ENCODE data around the gene NRP2. TPM values are rescaled to one million over a fixed set of nuclear protein-coding genes. Genes with fewer than 3 reads are reported as not detected.

The NRP2 gene, protein sequence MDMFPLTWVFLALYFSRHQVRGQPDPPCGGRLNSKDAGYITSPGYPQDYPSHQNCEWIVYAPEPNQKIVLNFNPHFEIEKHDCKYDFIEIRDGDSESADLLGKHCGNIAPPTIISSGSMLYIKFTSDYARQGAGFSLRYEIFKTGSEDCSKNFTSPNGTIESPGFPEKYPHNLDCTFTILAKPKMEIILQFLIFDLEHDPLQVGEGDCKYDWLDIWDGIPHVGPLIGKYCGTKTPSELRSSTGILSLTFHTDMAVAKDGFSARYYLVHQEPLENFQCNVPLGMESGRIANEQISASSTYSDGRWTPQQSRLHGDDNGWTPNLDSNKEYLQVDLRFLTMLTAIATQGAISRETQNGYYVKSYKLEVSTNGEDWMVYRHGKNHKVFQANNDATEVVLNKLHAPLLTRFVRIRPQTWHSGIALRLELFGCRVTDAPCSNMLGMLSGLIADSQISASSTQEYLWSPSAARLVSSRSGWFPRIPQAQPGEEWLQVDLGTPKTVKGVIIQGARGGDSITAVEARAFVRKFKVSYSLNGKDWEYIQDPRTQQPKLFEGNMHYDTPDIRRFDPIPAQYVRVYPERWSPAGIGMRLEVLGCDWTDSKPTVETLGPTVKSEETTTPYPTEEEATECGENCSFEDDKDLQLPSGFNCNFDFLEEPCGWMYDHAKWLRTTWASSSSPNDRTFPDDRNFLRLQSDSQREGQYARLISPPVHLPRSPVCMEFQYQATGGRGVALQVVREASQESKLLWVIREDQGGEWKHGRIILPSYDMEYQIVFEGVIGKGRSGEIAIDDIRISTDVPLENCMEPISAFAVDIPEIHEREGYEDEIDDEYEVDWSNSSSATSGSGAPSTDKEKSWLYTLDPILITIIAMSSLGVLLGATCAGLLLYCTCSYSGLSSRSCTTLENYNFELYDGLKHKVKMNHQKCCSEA
- 56.9 and 64.0 TPM in 2 replicates for total RNA-seq

- Mint-ChIP-seq H3K27me3 (ENCODE audit: insufficient read depth) (peaks cover 56% of the 10 kb centered on the region), H3K36me3 (ENCODE audit: low read depth) (peaks cover 11% of the 10 kb centered on the region), H3K27ac (peak within 1 kb of the TSS; percentile 77), H3K9me3 (no peaks in the 10 kb centered on the region), H3K4me3 (peak within 1 kb of the TSS; percentile 89), H3K4me1 (ENCODE audit: low read depth) (peaks cover 54% of the 10 kb centered on the region)
- intact Hi-C loops (cut with micrococcal nuclease) = loop anchor here (1.0 to 10.0 kb wide), 10 partner anchors 18 to 1655 kb away; no protein-coding TSS in a partner anchor
- DNase-seq (ENCODE audit: low spot score) = peak; percentile 60
Measured at GRCh38 chr2:205682239-205682970, at the start of gene NRP2. TSS of gene NRP2 (plus strand) at chr2:205682501. CDS start at chr2:205683291, 790 bp downstream.

- H3K27ac Mint-ChIP-seq = no peak overlapping the region
- no peaks in the 10 kb centered on the region for H3K9me3 Mint-ChIP-seq
- H3K4me1 Mint-ChIP-seq (ENCODE audit: low read depth) = peaks cover 14% of the 10 kb centered on the region
- no peak overlapping the region for H3K4me3 Mint-ChIP-seq
- H3K27me3 Mint-ChIP-seq (ENCODE audit: insufficient read depth) = no peaks in the 10 kb centered on the region
- no peaks in the 10 kb centered on the region for H3K36me3 Mint-ChIP-seq (ENCODE audit: low read depth)
- DNase-seq (ENCODE audit: low spot score) = no peak
- intact Hi-C loops (cut with micrococcal nuclease) = no loop called here
Measured at GRCh38 chr2:205633994-205634393, 48.3 kb upstream of the NRP2 start.

GRCh38 chr2:205636549-205637319, 45.6 kb upstream of the NRP2 start:
- no peak overlapping the region for H3K4me3 Mint-ChIP-seq
- intact Hi-C loops (cut with micrococcal nuclease) = loop anchor here (1.0 kb wide), 1 partner anchor 27 kb away; no protein-coding TSS in a partner anchor
- peak overlapping the region; percentile 42 for H3K27ac Mint-ChIP-seq
- no peaks in the 10 kb centered on the region for H3K27me3 Mint-ChIP-seq (ENCODE audit: insufficient read depth)
- no peaks in the 10 kb centered on the region for H3K36me3 Mint-ChIP-seq (ENCODE audit: low read depth)
- no peaks in the 10 kb centered on the region for H3K9me3 Mint-ChIP-seq
- DNase-seq (ENCODE audit: low spot score) = no peak
- H3K4me1 Mint-ChIP-seq (ENCODE audit: low read depth) = peaks cover 17% of the 10 kb centered on the region

- H3K4me3 Mint-ChIP-seq = no peak overlapping the region
- H3K36me3 Mint-ChIP-seq (ENCODE audit: low read depth) = no peaks in the 10 kb centered on the region
- peak overlapping the region; percentile 13 for H3K27ac Mint-ChIP-seq
- H3K9me3 Mint-ChIP-seq = no peaks in the 10 kb centered on the region
- no peaks in the 10 kb centered on the region for H3K27me3 Mint-ChIP-seq (ENCODE audit: insufficient read depth)
- H3K4me1 Mint-ChIP-seq (ENCODE audit: low read depth) = peaks cover 17% of the 10 kb centered on the region
- DNase-seq (ENCODE audit: low spot score) = no peak
- intact Hi-C loops (cut with micrococcal nuclease) = no loop called here
Measured at GRCh38 chr2:205637320-205637602, 45.0 kb upstream of the NRP2 start.

DNA sequence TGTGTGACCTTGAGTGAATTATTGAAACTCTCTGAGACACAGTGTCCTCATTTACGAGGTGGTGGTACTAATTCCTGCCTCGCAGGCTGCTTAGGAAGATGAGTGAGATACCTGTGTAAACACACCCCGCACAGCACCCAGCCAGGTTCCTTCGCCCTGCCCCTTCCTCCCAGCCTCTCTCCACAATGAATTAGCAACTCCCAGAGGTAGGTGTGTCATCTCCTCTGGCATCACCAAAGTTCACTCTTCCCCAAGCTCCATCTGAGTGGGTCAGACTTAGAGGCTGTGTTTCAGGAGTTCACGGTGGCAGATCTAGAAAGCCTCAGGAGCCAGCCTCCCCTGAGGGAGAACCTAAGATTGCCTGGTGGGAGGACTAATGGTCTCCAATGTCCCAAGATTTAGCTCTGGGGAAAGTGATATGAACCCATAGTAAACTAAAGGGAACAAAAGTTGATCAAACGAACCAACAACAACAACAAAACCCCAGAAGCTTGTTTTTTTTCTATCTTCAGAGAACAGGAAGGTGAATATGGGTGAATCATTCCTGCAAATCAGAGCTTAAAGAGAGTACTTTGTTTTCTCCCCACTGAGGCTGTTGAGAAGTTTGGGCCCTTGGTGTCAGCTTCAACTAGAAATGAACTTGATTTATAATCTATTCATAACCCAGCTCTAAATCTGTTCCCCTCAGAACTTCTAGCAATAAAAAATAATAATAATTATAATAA, 44.4 kb upstream of the NRP2 start:
- peaks cover 17% of the 10 kb centered on the region for H3K4me1 Mint-ChIP-seq (ENCODE audit: low read depth)

DNA sequence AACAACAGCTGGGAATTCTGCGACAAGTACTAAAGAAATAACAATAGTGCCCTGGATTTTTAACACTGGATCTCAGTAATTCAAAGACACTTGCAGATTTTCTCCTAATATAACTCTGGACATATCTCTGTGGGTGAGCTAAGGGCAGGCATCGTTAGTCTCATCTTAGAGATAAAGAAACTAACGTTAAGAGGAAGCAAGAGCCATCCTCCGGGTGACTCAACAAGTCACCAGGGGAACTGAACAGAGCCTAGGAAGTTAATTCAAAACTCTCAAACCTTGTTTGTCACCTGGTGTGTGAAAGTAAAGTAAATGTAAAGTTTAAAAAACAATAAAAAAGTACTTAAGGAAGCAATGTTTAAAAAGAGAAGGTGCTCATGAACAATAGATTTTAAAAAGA, 41.6 kb upstream of the NRP2 start:
- intact Hi-C loops (cut with micrococcal nuclease) = no loop called here
- H3K4me1 Mint-ChIP-seq (ENCODE audit: low read depth) = peaks cover 17% of the 10 kb centered on the region
- peaks cover 3% of the 10 kb centered on the region for H3K27me3 Mint-ChIP-seq (ENCODE audit: insufficient read depth)
- no peak for DNase-seq (ENCODE audit: low spot score)
- no peaks in the 10 kb centered on the region for H3K36me3 Mint-ChIP-seq (ENCODE audit: low read depth)
- H3K4me3 Mint-ChIP-seq = no peak overlapping the region
- H3K27ac Mint-ChIP-seq = no peak overlapping the region
- no peaks in the 10 kb centered on the region for H3K9me3 Mint-ChIP-seq

More for the DNA sequence above, 44.4 kb upstream of the NRP2 start:
- peak overlapping the region; percentile 13 for H3K27ac Mint-ChIP-seq
- intact Hi-C loops (cut with micrococcal nuclease) = no loop called here
- H3K27me3 Mint-ChIP-seq (ENCODE audit: insufficient read depth) = no peaks in the 10 kb centered on the region
- DNase-seq (ENCODE audit: low spot score) = no peak
- no peaks in the 10 kb centered on the region for H3K36me3 Mint-ChIP-seq (ENCODE audit: low read depth)
- no peak overlapping the region for H3K4me3 Mint-ChIP-seq
- H3K9me3 Mint-ChIP-seq = no peaks in the 10 kb centered on the region

DNA sequence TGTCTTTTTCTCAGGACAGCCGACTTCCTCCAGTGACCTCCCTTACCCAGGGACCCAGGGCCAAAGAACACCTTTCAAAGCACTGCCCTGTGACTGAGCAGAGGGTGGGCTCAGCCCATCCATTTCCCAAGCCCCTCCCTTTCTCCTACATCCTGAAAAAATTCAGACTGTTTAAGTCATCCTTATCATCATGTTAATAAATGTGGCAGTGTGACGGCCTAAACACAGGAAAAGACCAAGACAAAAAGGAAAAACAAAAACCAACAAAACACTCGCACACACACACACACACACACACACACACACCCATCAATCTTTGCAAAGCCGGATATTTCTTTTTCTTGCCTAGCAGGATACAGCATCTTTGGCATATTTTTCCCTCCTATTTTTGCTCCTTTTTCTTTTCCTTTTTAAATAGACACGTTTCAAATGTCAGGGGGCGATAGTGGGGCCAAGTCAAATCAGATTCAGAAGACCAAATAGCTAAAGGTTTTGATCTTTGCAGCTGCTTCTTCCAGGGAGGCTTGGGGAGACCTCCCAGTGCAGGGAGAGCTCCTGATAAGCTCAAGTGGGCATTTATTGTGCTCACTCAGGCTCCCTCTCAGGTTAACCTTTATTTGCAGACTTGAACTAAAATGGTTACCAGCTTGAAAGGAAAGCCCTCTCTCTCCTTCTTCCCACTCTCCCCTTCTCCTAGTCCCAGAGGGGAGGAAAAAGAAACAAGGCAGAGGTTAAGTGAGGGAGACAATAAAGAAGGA, 39.5 kb upstream of the NRP2 start:
- no peaks in the 10 kb centered on the region for H3K9me3 Mint-ChIP-seq
- H3K36me3 Mint-ChIP-seq (ENCODE audit: low read depth) = no peaks in the 10 kb centered on the region
- H3K4me1 Mint-ChIP-seq (ENCODE audit: low read depth) = peaks cover 12% of the 10 kb centered on the region
- no peak overlapping the region for H3K27ac Mint-ChIP-seq
- no peak for DNase-seq (ENCODE audit: low spot score)
- H3K27me3 Mint-ChIP-seq (ENCODE audit: insufficient read depth) = peaks cover 3% of the 10 kb centered on the region
- no peak overlapping the region for H3K4me3 Mint-ChIP-seq
- intact Hi-C loops (cut with micrococcal nuclease) = no loop called here

DNA sequence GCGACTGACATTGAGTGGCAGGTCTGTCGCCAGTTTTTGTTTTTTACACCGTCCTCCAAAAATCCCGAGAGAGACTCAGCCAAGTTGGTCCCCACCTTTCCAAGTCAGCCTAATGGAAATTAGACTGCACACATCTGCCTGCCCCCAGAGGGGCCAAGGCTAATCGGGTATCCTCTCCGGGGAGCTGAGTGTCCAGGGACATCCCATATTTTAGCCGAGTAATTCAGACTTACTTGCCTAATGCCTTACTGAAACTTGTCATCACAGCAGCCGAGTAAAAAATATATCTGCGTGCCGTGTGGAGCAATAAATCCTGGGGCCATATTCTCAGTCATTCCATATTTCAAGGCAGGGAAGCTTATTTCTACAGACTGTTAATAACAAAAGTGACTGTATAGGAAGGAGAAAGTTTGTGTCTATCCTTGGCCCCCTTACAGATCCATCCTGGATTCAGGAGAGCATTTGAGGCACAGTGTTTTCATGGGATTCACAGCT, 38.9 kb upstream of the NRP2 start:
- DNase-seq (ENCODE audit: low spot score) = no peak
- intact Hi-C loops (cut with micrococcal nuclease) = no loop called here
- Mint-ChIP-seq H3K36me3 (ENCODE audit: low read depth) (no peaks in the 10 kb centered on the region), H3K27ac (no peak overlapping the region), H3K27me3 (ENCODE audit: insufficient read depth) (peaks cover 3% of the 10 kb centered on the region), H3K9me3 (no peaks in the 10 kb centered on the region), H3K4me1 (ENCODE audit: low read depth) (peaks cover 9% of the 10 kb centered on the region), H3K4me3 (no peak overlapping the region)

- no peak overlapping the region for H3K4me3 Mint-ChIP-seq
- H3K27me3 Mint-ChIP-seq (ENCODE audit: insufficient read depth) = peaks cover 3% of the 10 kb centered on the region
- H3K9me3 Mint-ChIP-seq = no peaks in the 10 kb centered on the region
- no peak overlapping the region for H3K27ac Mint-ChIP-seq
- no peaks in the 10 kb centered on the region for H3K36me3 Mint-ChIP-seq (ENCODE audit: low read depth)
- H3K4me1 Mint-ChIP-seq (ENCODE audit: low read depth) = peaks cover 9% of the 10 kb centered on the region
- DNase-seq (ENCODE audit: low spot score) = no peak
- intact Hi-C loops (cut with micrococcal nuclease) = no loop called here
Measured at GRCh38 chr2:205644018-205644417, 38.3 kb upstream of the NRP2 start.

DNA sequence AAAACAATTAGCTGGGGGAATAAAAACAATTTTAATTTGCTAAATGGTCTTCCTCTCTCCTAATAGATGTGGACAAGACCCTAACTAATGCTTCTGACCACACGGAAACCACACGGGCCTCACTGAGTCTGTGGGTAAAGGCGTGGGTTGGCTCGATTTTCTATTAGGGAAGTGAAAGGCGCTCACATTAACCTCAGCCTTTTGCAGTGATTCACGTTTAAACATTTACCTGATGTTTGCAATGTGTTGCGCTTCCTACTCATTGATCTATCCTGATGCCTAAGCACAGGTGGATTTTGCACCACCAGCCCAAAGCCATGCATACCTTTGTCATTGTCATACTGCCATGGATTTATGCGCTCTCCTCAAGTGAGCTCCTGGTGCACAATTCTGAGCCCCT, 35.6 kb upstream of the NRP2 start:
- Mint-ChIP-seq H3K36me3 (ENCODE audit: low read depth) (no peaks in the 10 kb centered on the region), H3K27me3 (ENCODE audit: insufficient read depth) (peaks cover 3% of the 10 kb centered on the region), H3K4me3 (no peak overlapping the region), H3K4me1 (ENCODE audit: low read depth) (no peaks in the 10 kb centered on the region), H3K9me3 (no peaks in the 10 kb centered on the region), H3K27ac (no peak overlapping the region)
- no peak for DNase-seq (ENCODE audit: low spot score)
- intact Hi-C loops (cut with micrococcal nuclease) = no loop called here

- peaks cover 4% of the 10 kb centered on the region for H3K4me1 Mint-ChIP-seq (ENCODE audit: low read depth)
- no peak overlapping the region for H3K27ac Mint-ChIP-seq
- DNase-seq (ENCODE audit: low spot score) = no peak
- H3K9me3 Mint-ChIP-seq = no peaks in the 10 kb centered on the region
- no peak overlapping the region for H3K4me3 Mint-ChIP-seq
- no peaks in the 10 kb centered on the region for H3K36me3 Mint-ChIP-seq (ENCODE audit: low read depth)
- intact Hi-C loops (cut with micrococcal nuclease) = no loop called here
- no peaks in the 10 kb centered on the region for H3K27me3 Mint-ChIP-seq (ENCODE audit: insufficient read depth)
Measured at GRCh38 chr2:205650450-205650849, 31.9 kb upstream of the NRP2 start.

Measured in activated T-helper 1 cell treated with anti-CD3 and anti-CD28 coated beads, Interleukin-12 subunit alpha, Interleukin-12 subunit beta, Interleukin-2, Interleukin-4 antibody, amounts not matched to agents 30 ng/mL and 10 ng/mL and 1 ng/mL, durations not matched to agents 14 hours and 24 hours and 36 hours (primary cell).